ENCODE measurements around the gene PCDH11Y.
"Not testable (repeated sequence)": the region's sequence is repeated elsewhere in the genome, so short reads cannot be mapped to it uniquely, and the experiment has no call there.

PCDH11Y gene, protein sequence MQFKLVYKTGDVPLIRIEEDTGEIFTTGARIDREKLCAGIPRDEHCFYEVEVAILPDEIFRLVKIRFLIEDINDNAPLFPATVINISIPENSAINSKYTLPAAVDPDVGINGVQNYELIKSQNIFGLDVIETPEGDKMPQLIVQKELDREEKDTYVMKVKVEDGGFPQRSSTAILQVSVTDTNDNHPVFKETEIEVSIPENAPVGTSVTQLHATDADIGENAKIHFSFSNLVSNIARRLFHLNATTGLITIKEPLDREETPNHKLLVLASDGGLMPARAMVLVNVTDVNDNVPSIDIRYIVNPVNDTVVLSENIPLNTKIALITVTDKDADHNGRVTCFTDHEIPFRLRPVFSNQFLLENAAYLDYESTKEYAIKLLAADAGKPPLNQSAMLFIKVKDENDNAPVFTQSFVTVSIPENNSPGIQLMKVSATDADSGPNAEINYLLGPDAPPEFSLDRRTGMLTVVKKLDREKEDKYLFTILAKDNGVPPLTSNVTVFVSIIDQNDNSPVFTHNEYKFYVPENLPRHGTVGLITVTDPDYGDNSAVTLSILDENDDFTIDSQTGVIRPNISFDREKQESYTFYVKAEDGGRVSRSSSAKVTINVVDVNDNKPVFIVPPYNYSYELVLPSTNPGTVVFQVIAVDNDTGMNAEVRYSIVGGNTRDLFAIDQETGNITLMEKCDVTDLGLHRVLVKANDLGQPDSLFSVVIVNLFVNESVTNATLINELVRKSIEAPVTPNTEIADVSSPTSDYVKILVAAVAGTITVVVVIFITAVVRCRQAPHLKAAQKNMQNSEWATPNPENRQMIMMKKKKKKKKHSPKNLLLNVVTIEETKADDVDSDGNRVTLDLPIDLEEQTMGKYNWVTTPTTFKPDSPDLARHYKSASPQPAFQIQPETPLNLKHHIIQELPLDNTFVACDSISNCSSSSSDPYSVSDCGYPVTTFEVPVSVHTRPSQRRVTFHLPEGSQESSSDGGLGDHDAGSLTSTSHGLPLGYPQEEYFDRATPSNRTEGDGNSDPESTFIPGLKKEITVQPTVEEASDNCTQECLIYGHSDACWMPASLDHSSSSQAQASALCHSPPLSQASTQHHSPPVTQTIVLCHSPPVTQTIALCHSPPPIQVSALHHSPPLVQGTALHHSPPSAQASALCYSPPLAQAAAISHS (N-terminal part only)

DNA sequence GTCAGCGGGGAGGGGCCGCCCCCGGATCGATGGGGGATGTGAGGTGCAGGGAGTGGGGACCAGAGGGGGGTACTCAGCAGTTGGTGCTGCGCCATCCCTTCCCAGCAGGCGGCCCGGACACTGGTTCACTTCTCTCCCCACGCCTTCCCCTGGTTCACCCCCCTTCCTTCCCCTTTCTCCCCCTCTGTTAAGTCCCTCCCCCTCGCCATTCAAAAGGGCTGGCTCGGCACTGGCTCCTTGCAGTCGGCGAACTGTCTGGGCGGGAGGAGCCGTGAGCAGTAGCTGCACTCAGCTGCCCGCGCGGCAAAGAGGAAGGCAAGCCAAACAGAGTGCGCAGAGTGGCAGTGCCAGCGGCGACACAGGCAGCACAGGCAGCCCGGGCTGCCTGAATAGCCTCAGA is at the start of gene PCDH11Y:
TSS of gene PCDH11Y (plus strand) at position 240 of the 400 bp plus-strand sequence. CDS start 56,804 bp downstream, outside the sequence.
- not testable (repeated sequence) for DNase-seq

GRCh38 chrY:4967894-4968293 is 32.2 kb upstream of the PCDH11Y start:
- not testable (repeated sequence) for DNase-seq

DNA sequence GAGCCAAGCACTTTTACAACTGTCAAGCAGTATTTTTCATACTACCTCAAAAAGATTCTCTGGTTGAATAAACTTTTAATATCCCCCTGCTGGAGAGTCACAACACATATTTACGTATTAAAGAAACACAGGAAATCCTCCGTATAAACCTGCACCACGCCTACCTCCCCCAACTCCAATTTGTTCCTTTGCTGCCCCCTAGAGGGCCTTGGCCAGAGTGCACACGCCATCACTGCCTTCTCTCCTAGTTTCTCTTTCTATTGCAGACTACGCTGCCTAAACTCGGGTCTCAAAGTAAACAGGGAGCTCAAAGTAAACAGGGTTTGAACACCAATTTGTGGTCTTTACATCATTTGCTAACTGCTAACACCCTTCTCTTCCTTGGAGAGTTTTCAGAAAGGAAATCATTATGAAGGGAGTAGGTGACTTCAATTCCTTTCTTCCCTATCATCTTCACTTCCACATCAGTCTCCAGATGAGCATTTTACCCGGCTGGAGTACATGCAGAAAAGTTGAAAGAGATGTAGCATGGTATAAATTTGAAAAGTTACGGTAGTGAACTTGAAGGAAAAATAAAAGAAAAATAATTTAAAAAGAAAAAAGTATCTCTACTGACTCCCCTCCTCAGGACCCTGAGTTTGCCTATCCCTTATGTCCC is 8.2 kb upstream of the PCDH11Y start:
- not testable (repeated sequence) for DNase-seq

DNA sequence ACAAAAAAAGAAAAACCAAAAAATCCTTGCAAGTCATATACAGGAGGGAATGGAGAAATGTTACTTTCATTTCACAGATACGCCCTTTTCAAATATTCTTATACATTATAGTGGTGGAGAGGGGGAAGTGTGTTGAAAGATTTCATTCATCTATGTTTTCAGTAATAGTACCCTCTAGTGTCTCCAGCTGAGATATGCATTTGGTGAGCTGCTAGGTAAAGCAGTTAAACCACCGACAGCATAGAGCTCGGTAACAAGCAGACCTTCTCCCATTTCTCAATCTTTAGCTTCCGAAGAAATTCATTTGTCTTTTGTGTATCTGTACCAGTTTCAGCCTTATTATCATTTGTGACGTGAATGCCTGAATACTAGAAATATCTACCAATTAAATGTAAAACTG is 5.2 kb upstream of the PCDH11Y start:
- DNase-seq = not testable (repeated sequence)

- DNase-seq = not testable (repeated sequence)
These were observed 2.5 kb downstream of the PCDH11Y start for GRCh38 chrY:5002476-5003184.

GRCh38 chrY:5038972-5039523 is 39.0 kb downstream of the PCDH11Y start:
- not testable (repeated sequence) for DNase-seq

- not testable (repeated sequence) for DNase-seq
These were observed 82.9 kb downstream of the PCDH11Y start for GRCh38 chrY:5083017-5083416.

DNA sequence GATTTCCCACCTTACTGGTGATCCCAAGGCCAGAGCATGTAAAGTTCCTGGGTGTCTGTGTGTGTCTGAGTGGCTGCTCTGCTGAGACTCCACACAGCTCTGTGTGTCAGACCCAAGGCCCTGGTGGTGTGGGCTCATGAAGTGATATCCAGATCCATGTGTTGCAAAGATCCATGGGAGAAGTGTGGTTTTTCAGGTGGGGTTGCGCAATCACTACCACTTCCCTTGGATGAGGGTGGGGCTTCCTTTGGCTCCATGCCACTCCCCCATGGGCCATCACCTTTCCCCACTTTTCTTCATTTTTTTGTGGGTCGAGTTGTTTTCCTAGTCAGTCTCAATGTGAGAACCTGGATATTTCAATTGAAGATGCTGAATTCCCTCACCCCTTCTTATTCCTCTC is 182.9 kb downstream of the PCDH11Y start:
- DNase-seq = not testable (repeated sequence)

- not testable (repeated sequence) for DNase-seq
These were observed 215.0 kb downstream of the PCDH11Y start for GRCh38 chrY:5215116-5215515.

DNA sequence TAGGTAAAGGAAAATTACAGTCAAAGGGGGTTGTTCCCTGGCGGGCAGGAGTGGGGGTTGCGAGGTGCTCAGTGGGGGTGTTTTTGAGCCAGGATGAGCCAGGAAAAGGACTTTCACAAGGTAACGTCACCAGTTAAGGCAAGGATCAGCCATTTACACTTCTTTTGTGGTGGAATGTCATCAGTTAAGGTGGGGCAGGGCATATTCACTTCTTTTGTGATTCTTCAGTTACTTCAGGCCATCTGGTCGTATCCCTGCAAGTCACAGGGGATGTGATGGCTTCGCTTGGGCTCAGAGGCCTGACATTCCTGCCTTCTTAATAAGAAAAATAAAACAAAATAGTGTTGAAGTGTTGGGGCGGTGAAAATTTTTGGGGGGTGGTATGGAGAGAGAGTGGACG is 324.8 kb downstream of the PCDH11Y start:
- DNase-seq = not testable (repeated sequence)

GRCh38 chrY:5342220-5342619 is 342.1 kb downstream of the PCDH11Y start:
- DNase-seq = not testable (repeated sequence)

DNA sequence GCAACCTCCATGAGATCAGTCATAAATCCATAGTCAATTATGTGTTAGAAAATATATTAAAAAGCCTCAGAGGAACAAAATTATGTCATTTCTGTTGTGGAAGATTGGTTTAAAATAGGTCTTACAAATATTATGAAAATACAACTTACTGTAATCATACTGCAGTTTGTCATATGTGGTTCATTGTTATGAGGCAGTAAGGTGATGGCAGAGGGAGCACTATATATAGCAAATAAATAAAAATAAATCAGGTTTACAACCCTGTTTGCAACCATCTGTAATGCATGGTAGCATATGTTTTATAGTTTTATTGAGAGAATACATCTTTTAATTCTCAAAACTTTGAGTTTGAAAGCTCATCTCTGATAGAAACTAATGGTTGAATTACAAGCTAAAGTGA is 543.6 kb downstream of the PCDH11Y start:
- DNase-seq = not testable (repeated sequence)

GRCh38 chrY:5638589-5638988 is 638.5 kb downstream of the PCDH11Y start:
- DNase-seq = not testable (repeated sequence)

- not testable (repeated sequence) for DNase-seq
These were observed 679.2 kb downstream of the PCDH11Y start for GRCh38 chrY:5679265-5679664.

DNA sequence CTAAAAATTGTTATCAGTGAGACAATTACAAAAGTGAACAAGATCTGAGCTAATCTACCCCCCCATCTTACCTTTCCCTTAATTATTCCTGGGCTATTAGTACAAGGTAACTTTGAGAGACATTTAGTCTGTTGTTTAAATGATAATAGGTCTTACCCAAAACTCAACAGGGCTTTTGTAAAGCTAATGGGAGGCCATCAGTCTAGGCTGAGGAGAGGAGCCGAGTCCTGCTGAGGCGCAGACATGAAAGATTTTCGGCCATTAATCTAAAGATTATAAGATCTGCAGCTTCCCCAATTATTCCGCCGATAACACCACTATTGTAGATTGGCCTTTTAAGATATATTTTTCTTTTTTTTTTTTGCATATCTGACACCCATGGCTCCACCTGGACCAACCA is 708.6 kb downstream of the PCDH11Y start:
- DNase-seq = not testable (repeated sequence)

- DNase-seq = not testable (repeated sequence)
These were observed 709.8 kb downstream of the PCDH11Y start for GRCh38 chrY:5709788-5710381.

- not testable (repeated sequence) for DNase-seq
These were observed 761.3 kb downstream of the PCDH11Y start for GRCh38 chrY:5761403-5761802.

GRCh38 chrY:5776485-5776884 is 776.4 kb downstream of the PCDH11Y start:
- not testable (repeated sequence) for DNase-seq

Measured in Kasumi-1 (cell line).